ENCODE measurements around the gene DYNLL1. TPM values are rescaled to one million over a fixed set of nuclear protein-coding genes. Genes with fewer than 3 reads are reported as not detected.

Gene DYNLL1

Small RNA genes within 50 kb of the gene (small RNA-seq; reads per million reads assigned to genes)
- gene RF00019 (ENCODE audit: low read depth) = not detected
